HepG2 (cell line): Measurements from ENCODE around the gene EPB41L1.

Source experiments
- FOXJ3 ChIP-seq: sonication (generic); formaldehyde crosslinking; IDR thresholded peaks from 2 replicates; pipeline ENCODE4 v1.4.0; 2020; ENCODE audit warnings: missing genetic modification reagents, mild to moderate bottlenecking, borderline replicate concordance
- SUZ12 ChIP-seq: fragments of 150-350 bp; IDR thresholded peaks from 2 replicates; pipeline ENCODE4 v1.6.1; 2014; ENCODE audit warnings: low read depth, low read length
- YY1 ChIP-seq: IDR thresholded peaks from 2 replicates; pipeline ENCODE4 v1.6.1; 2011; ENCODE audit warnings: low read length, low read depth, moderate library complexity, mild to moderate bottlenecking; ENCODE audit not compliant: insufficient read depth, insufficient replicate concordance

DNA sequence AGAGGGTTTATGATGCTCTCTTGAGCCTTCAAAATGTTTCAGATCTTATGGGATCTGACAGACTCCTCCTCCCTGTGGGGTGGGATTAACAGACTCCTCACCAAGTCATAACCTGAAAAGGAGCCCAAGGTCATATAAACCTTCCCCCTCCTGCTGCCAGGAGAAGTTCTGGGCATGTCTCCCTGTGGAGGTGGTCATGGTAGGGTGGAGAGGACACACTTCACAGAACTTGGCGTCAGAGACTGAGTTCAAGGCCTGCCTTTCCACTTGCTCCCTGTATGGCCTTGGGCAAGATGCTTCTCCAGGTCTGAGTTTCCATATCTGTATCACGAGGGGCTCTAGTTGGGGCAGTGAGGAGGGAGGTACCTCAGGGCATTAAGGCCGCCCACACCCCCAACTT is 49.3 kb downstream of the EPB41L1 start:
- TF ChIP-seq YY1 (no peak), SUZ12 (no peak), FOXJ3 (CRISPR knock-in tag) (no peak)
